ENCODE measurements around the gene NDUFB7.
A peak's percentile ranks its signal among the peaks of the same experiment; 100 is the strongest.

Gene NDUFB7

GRCh38 chr19:14520543-14520942 lies 51.3 kb downstream of the NDUFB7 start:
- no peak for DNase-seq (ENCODE audit: low read depth)

GRCh38 chr19:14519860-14520407 lies 51.9 kb downstream of the NDUFB7 start:
- DNase-seq (ENCODE audit: low read depth), result no peak

GRCh38 chr19:14519245-14519859 lies 52.5 kb downstream of the NDUFB7 start:
- DNase-seq (ENCODE audit: low read depth), result no peak

- DNase-seq (ENCODE audit: low read depth), result peak; percentile 47
Observed at GRCh38 chr19:14517840-14518505, 53.9 kb downstream of the NDUFB7 start, which contains the start of gene DNAJB1. DNAJB1 (minus strand) TSS chr19:14518397; CDS start chr19:14518349, 48 bp downstream.

- DNase-seq (ENCODE audit: low read depth), result no peak
Observed at GRCh38 chr19:14517446-14517839, 54.4 kb downstream of the NDUFB7 start.

- no peak for DNase-seq (ENCODE audit: low read depth)
Observed at GRCh38 chr19:14516746-14517438, 55.0 kb downstream of the NDUFB7 start.
